Liver (tissue), 9 donors: ENCODE data around the gene NDRG4. TPM values are rescaled to one million over a fixed set of nuclear protein-coding genes. Genes with fewer than 3 reads are reported as not detected.

ENCODE experiments used
- DNase-seq: peaks from one replicate; pipeline ENCODE4 v3.0.0-alpha.2; 2017; ENCODE audit warnings: low spot score
- H3K27ac ChIP-seq, 2 donors: one replicate each; pipeline ENCODE4 v1.7.0; 2013; ENCODE audit warnings: inconsistent platforms in 2 of 2, low read length in 2 of 2, control low read depth in 1 of 2, low read depth in 1 of 2, mild to moderate bottlenecking in 1 of 2
- H3K27me3 ChIP-seq, 4 donors: one replicate each; pipeline versions ENCODE4 v1.6.1 to v1.7.0; 2013; ENCODE audit warnings: low read length in 3 of 4, inconsistent platforms in 1 of 4, mild to moderate bottlenecking in 1 of 4, moderate library complexity in 1 of 4; ENCODE audit not compliant: control insufficient read depth in 4 of 4, insufficient read depth in 4 of 4
- H3K36me3 ChIP-seq, 4 donors: one replicate each; pipeline versions ENCODE4 v1.6.1 to v1.7.0; 2013; ENCODE audit warnings: low read length in 3 of 4, mild to moderate bottlenecking in 3 of 4, low read depth in 1 of 4, moderate library complexity in 1 of 4; ENCODE audit not compliant: control insufficient read depth in 4 of 4, insufficient read depth in 3 of 4
- H3K4me1 ChIP-seq, 4 donors: one replicate each; pipeline versions ENCODE4 v1.6.1 to v1.7.0; 2013; ENCODE audit warnings: low read length in 3 of 4, mild to moderate bottlenecking in 3 of 4, moderate library complexity in 1 of 4; ENCODE audit not compliant: control insufficient read depth in 4 of 4, insufficient read depth in 4 of 4
- H3K4me3 ChIP-seq, 3 donors: one replicate each; pipeline versions ENCODE4 v1.6.1 to v1.7.0; 2013; ENCODE audit warnings: low read length in 3 of 3, control low read depth in 1 of 3, low read depth in 1 of 3, mild to moderate bottlenecking in 1 of 3
- H3K9ac ChIP-seq, 2 donors: one replicate each; pipeline ENCODE4 v1.7.0; 2013; ENCODE audit warnings: low read length in 2 of 2, mild to moderate bottlenecking in 2 of 2, moderate library complexity in 2 of 2, control low read depth in 1 of 2, low read depth in 1 of 2
- H3K9me3 ChIP-seq, 4 donors: one replicate each; pipeline versions ENCODE4 v1.6.1 to v1.7.0; 2013; ENCODE audit warnings: low read length in 3 of 4; ENCODE audit not compliant: control insufficient read depth in 4 of 4
- ATF3 ChIP-seq: IDR thresholded peaks from 2 replicates; pipeline ENCODE4 v1.6.1; 2016; ENCODE audit warnings: antibody characterized with exemption
- EGR1 ChIP-seq, 2 donors: IDR thresholded peaks; 2 replicates each; pipeline ENCODE4 v1.6.1; 2016 to 2018; ENCODE audit warnings: antibody characterized with exemption in 2 of 2, low read depth in 2 of 2
- FOXA1 ChIP-seq: IDR thresholded peaks from 2 replicates; pipeline ENCODE4 v1.6.1; 2016; ENCODE audit warnings: antibody characterized with exemption
- FOXA2 ChIP-seq: IDR thresholded peaks from 2 replicates; pipeline ENCODE4 v1.6.1; 2016; ENCODE audit warnings: antibody characterized with exemption
- HNF4A ChIP-seq, 2 donors: conservative IDR thresholded peaks; 2 replicates each; pipeline ENCODE4 v1.6.1; 2016; ENCODE audit warnings: antibody characterized with exemption in 2 of 2, mild to moderate bottlenecking in 2 of 2
- JUND ChIP-seq, 2 donors: IDR thresholded peaks; 2 replicates each; pipeline ENCODE4 v1.6.1; 2016; ENCODE audit warnings: antibody characterized with exemption in 2 of 2
- MAX ChIP-seq: IDR thresholded peaks from 2 replicates; pipeline ENCODE4 v1.6.1; 2016; ENCODE audit warnings: antibody characterized with exemption
- NR2F2 ChIP-seq: IDR thresholded peaks from 2 replicates; pipeline ENCODE4 v1.6.1; 2016; ENCODE audit warnings: antibody characterized with exemption
- RAD21 ChIP-seq, 2 donors: IDR thresholded peaks; 2 replicates each; pipeline ENCODE4 v1.6.1; 2016; ENCODE audit warnings: antibody characterized with exemption in 2 of 2, mild to moderate bottlenecking in 2 of 2
- RXRA ChIP-seq, 2 donors: IDR thresholded peaks; 2 replicates each; pipeline ENCODE4 v1.6.1; 2017 to 2018; ENCODE audit warnings: antibody characterized with exemption in 2 of 2, mild to moderate bottlenecking in 1 of 2
- SP1 ChIP-seq: IDR thresholded peaks from 2 replicates; pipeline ENCODE4 v1.6.1; 2018; ENCODE audit warnings: antibody characterized with exemption, mild to moderate bottlenecking
- TAF1 ChIP-seq: conservative IDR thresholded peaks from 2 replicates; pipeline ENCODE4 v1.6.1; 2016; ENCODE audit warnings: antibody characterized with exemption, mild to moderate bottlenecking
- YY1 ChIP-seq: IDR thresholded peaks from 2 replicates; pipeline ENCODE4 v1.6.1; 2016; ENCODE audit warnings: antibody characterized with exemption, mild to moderate bottlenecking
- ZBTB33 ChIP-seq: IDR thresholded peaks from 2 replicates; pipeline ENCODE4 v1.6.1; 2016; ENCODE audit warnings: antibody characterized with exemption
- WGBS: extraction: QIAGEN DNeasy Blood & Tissue Kit; methylation state at CpG from one replicate; pipeline ENCODE4 v1.1.7; 2013; 5-methylcytosine and 5-hydroxymethylcytosine counted together
- polyA plus RNA-seq, 2 donors: library from polyadenylated mRNA; stranded (reverse) in 1 of 2; unstranded in 1 of 2; fragments of 200-250 nt in 1 of 2; fragments of >200 nt in 1 of 2; fragmentation: Nextera tagmentation in 1 of 2; extraction: Ambion mirVana in 1 of 2; gene quantifications; one replicate each; pipeline versions ENCODE4 v1.2.1 to v1.2.3, GENCODE V29; 2013 to 2015
- total RNA-seq, 2 donors: library from RNA; depleted of rRNA; stranded (reverse); fragments of >200 nt; gene quantifications; one replicate each; pipeline ENCODE4 v1.2.3, GENCODE V29; 2014
- TF ChIP-seq, protein P1 (sequence below): IDR thresholded peaks from 2 replicates; pipeline ENCODE4 v1.6.1; 2016; ENCODE audit warnings: antibody characterized with exemption, mild to moderate bottlenecking
- TF ChIP-seq, protein P2 (sequence below): fragments of 150-350 bp; IDR thresholded peaks from 2 replicates; pipeline ENCODE4 v1.5.1; 2017; ENCODE audit warnings: improper control_type of control experiment, low read depth, low read length; ENCODE audit not compliant: missing input control
- donor health status: healthy.
- donor health status: healthy.
- donor health status: healthy.
- donor health status: healthy.
- donor health status: healthy.

NDRG4 gene
- total and polyA plus RNA-seq, 4 donors, result 0.40 to 1.1 (median 0.86) TPM

GRCh38 chr16:58476791-58477190, 23.2 kb upstream of the NDRG4 start:
- 80% methylated on average over 1 of the region's 1 CpG for WGBS

GRCh38 chr16:58478427-58478826, 21.5 kb upstream of the NDRG4 start:
- DNase-seq, result no peak
- Histone ChIP-seq H3K9me3 (no peaks in the 10 kb centered on the region), H3K9ac (no peak overlapping the region), H3K27ac (no peak overlapping the region), H3K4me1 (no peaks in the 10 kb centered on the region), H3K36me3 (no peaks in the 10 kb centered on the region), H3K4me3 (no peak overlapping the region), H3K27me3 (no peaks in the 10 kb centered on the region)
- WGBS, result 94% methylated on average over 2 of the region's 2 CpGs
- TF ChIP-seq FOXA1, result no peak
- TF ChIP-seq MAX, result no peak
- TF ChIP-seq ATF3, result no peak
- TF ChIP-seq EGR1 (IDR thresholded peaks at IDR 0.05; ENCODE audit: low read depth in 2 of 2), result no peak
- no peak for TF ChIP-seq TAF1
- no peak for TF ChIP-seq FOXA2

More at GRCh38 chr16:58476791-58477190, 23.2 kb upstream of the NDRG4 start:
- Histone ChIP-seq H3K4me3 (no peak overlapping the region), H3K27me3 (no peaks in the 10 kb centered on the region), H3K4me1 (no peaks in the 10 kb centered on the region), H3K9me3 (no peaks in the 10 kb centered on the region), H3K36me3 (no peaks in the 10 kb centered on the region), H3K27ac (no peak overlapping the region), H3K9ac (no peak overlapping the region)
- DNase-seq, result no peak
- no peak for TF ChIP-seq TAF1
- no peak for TF ChIP-seq JUND (IDR thresholded peaks at IDR 0.05)
- TF ChIP-seq, protein P1, sequence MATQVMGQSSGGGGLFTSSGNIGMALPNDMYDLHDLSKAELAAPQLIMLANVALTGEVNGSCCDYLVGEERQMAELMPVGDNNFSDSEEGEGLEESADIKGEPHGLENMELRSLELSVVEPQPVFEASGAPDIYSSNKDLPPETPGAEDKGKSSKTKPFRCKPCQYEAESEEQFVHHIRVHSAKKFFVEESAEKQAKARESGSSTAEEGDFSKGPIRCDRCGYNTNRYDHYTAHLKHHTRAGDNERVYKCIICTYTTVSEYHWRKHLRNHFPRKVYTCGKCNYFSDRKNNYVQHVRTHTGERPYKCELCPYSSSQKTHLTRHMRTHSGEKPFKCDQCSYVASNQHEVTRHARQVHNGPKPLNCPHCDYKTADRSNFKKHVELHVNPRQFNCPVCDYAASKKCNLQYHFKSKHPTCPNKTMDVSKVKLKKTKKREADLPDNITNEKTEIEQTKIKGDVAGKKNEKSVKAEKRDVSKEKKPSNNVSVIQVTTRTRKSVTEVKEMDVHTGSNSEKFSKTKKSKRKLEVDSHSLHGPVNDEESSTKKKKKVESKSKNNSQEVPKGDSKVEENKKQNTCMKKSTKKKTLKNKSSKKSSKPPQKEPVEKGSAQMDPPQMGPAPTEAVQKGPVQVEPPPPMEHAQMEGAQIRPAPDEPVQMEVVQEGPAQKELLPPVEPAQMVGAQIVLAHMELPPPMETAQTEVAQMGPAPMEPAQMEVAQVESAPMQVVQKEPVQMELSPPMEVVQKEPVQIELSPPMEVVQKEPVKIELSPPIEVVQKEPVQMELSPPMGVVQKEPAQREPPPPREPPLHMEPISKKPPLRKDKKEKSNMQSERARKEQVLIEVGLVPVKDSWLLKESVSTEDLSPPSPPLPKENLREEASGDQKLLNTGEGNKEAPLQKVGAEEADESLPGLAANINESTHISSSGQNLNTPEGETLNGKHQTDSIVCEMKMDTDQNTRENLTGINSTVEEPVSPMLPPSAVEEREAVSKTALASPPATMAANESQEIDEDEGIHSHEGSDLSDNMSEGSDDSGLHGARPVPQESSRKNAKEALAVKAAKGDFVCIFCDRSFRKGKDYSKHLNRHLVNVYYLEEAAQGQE, result no peak
- no peak for TF ChIP-seq SP1
- TF ChIP-seq, protein P2, sequence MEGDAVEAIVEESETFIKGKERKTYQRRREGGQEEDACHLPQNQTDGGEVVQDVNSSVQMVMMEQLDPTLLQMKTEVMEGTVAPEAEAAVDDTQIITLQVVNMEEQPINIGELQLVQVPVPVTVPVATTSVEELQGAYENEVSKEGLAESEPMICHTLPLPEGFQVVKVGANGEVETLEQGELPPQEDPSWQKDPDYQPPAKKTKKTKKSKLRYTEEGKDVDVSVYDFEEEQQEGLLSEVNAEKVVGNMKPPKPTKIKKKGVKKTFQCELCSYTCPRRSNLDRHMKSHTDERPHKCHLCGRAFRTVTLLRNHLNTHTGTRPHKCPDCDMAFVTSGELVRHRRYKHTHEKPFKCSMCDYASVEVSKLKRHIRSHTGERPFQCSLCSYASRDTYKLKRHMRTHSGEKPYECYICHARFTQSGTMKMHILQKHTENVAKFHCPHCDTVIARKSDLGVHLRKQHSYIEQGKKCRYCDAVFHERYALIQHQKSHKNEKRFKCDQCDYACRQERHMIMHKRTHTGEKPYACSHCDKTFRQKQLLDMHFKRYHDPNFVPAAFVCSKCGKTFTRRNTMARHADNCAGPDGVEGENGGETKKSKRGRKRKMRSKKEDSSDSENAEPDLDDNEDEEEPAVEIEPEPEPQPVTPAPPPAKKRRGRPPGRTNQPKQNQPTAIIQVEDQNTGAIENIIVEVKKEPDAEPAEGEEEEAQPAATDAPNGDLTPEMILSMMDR, result no peak
- no peak for TF ChIP-seq FOXA2
- no peak for TF ChIP-seq ATF3
- TF ChIP-seq FOXA1, result no peak
- TF ChIP-seq YY1, result no peak
- TF ChIP-seq ZBTB33, result no peak
- no peak for TF ChIP-seq HNF4A (conservative IDR thresholded peaks at IDR 0.05)
- no peak for TF ChIP-seq RAD21 (IDR thresholded peaks at IDR 0.05)
- no peak for TF ChIP-seq RXRA (IDR thresholded peaks at IDR 0.05)
- TF ChIP-seq NR2F2, result no peak
